ENCODE data around the gene HLA-F.

The HLA-F gene

DNA sequence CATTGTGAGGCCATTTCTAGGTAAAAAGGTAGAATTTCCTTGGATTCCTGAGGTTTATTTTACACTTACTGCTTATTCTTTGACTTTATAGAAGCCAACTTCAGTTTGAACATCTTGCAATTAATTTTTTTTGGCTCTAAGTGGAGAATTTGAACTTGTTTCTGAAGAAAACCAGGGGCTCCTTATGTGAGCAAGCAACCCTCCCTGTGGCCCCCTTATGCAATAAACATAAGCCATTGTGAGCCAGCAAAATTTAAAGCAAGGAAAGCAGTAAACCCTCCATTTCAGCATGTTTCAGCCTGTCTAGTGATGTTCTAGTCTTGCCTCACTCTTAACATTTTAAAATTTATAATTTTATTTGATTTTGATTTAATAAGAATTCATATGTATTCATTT lies 5.6 kb downstream of the HLA-F start:
- Histone ChIP-seq H3K18ac (ENCODE audit: low read length) (no peak overlapping the region), H3K9me3 (ENCODE audit: insufficient read depth, low read depth, low read length) (no peaks in the 10 kb centered on the region), H3K27me3 (ENCODE audit: insufficient read depth, low read length) (peaks cover 15% of the 10 kb centered on the region), H3K4me3 (ENCODE audit: low read depth, low read length) (no peak overlapping the region), H3K23ac (ENCODE audit: low read length) (no peak overlapping the region), H3K9ac (ENCODE audit: low read length) (no peak overlapping the region), H4K8ac (ENCODE audit: low read depth, low read length) (no peak overlapping the region), H3K27ac (ENCODE audit: low read depth, low read length) (no peak overlapping the region), H3K4me1 (ENCODE audit: control insufficient read depth in 1 of 2, insufficient read depth in 2 of 2, low read length in 2 of 2) (no peaks in the 10 kb centered on the region), H2BK5ac (ENCODE audit: low read depth, low read length, poor library complexity) (no peak overlapping the region), H4K91ac (ENCODE audit: low read depth, low read length) (no peak overlapping the region), H3K4ac (ENCODE audit: low read depth, low read length) (no peak overlapping the region), H3K14ac (ENCODE audit: low read length) (no peak overlapping the region), H2BK12ac (ENCODE audit: low read length) (no peak overlapping the region), H3K4me2 (ENCODE audit: low read length) (no peak overlapping the region), H2AK5ac (ENCODE audit: low read length) (no peak overlapping the region), H4K12ac (ENCODE audit: low read depth, low read length) (no peak overlapping the region), H3K36me3 (ENCODE audit: control insufficient read depth in 1 of 2, insufficient read depth in 2 of 2, low read length in 2 of 2) (no peaks in the 10 kb centered on the region), H2AFZ (ENCODE audit: insufficient read depth, low read length, poor library complexity) (no peak overlapping the region), H2BK120ac (ENCODE audit: insufficient read depth, low read length, poor library complexity) (no peak overlapping the region), H3K79me2 (ENCODE audit: control insufficient read depth, insufficient read depth, low read length, poor library complexity) (no peaks in the 10 kb centered on the region), H3K79me1 (ENCODE audit: low read length) (no peaks in the 10 kb centered on the region)
- DNase-seq: no peak

GRCh38 chr6:29729774-29730328 lies 6.6 kb downstream of the HLA-F start:
- Histone ChIP-seq H3K9ac (ENCODE audit: low read length) (no peak overlapping the region), H3K9me3 (ENCODE audit: insufficient read depth, low read depth, low read length) (no peaks in the 10 kb centered on the region), H3K36me3 (ENCODE audit: control insufficient read depth in 1 of 2, insufficient read depth in 2 of 2, low read length in 2 of 2) (no peaks in the 10 kb centered on the region), H3K14ac (ENCODE audit: low read length) (no peak overlapping the region), H4K8ac (ENCODE audit: low read depth, low read length) (no peak overlapping the region), H2BK120ac (ENCODE audit: insufficient read depth, low read length, poor library complexity) (no peak overlapping the region), H3K4me3 (ENCODE audit: low read depth, low read length) (no peak overlapping the region), H3K4me1 (ENCODE audit: control insufficient read depth in 1 of 2, insufficient read depth in 2 of 2, low read length in 2 of 2) (no peaks in the 10 kb centered on the region), H2BK5ac (ENCODE audit: low read depth, low read length, poor library complexity) (no peak overlapping the region), H3K79me1 (ENCODE audit: low read length) (no peaks in the 10 kb centered on the region), H3K23ac (ENCODE audit: low read length) (no peak overlapping the region), H3K79me2 (ENCODE audit: control insufficient read depth, insufficient read depth, low read length, poor library complexity) (no peaks in the 10 kb centered on the region), H3K27me3 (ENCODE audit: insufficient read depth, low read length) (peaks cover 7% of the 10 kb centered on the region), H3K27ac (ENCODE audit: low read depth, low read length) (no peak overlapping the region), H2BK12ac (ENCODE audit: low read length) (no peak overlapping the region), H3K4me2 (ENCODE audit: low read length) (no peak overlapping the region), H4K91ac (ENCODE audit: low read depth, low read length) (no peak overlapping the region), H2AK5ac (ENCODE audit: low read length) (no peak overlapping the region), H4K12ac (ENCODE audit: low read depth, low read length) (no peak overlapping the region), H2AFZ (ENCODE audit: insufficient read depth, low read length, poor library complexity) (no peak overlapping the region), H3K18ac (ENCODE audit: low read length) (no peak overlapping the region), H3K4ac (ENCODE audit: low read depth, low read length) (no peak overlapping the region)
- WGBS (ENCODE audit: extremely low coverage, insufficient coverage, insufficient read length): no CpG with 5 or more reads among the region's 6 CpGs
- DNase-seq: no peak

DNA sequence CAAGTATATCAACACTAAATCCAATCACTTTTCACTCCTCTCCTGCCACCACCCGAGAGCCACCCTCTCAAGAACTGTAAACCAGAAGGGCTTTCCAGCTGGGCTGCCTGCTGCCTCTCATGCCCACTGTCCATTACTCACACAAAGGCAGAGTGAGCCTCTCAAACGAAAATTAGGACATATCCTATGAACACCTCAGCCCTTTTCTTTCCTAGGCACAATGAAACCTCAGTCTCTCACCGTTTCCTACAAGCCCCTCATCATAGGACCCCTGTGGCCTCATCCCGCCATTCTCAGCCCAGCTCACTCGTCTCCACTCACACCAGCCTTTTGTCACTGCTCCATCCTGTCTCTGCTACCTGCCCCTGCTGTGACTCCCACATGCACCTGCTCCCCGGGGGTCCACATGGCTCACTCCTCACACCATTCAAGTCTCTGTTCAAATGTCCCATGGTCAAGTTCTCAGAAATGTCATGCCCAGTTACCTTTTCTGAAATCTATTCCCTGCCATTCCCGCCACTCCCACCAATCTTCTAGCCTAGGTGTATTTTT lies 7.4 kb downstream of the HLA-F start:
- H3K79me2 ChIP-seq (ENCODE audit: control insufficient read depth, insufficient read depth, low read length, poor library complexity): no peaks in the 10 kb centered on the region

GRCh38 chr6:29731281-29731680 lies 8.0 kb downstream of the HLA-F start:
- Histone ChIP-seq H3K79me2 (ENCODE audit: control insufficient read depth, insufficient read depth, low read length, poor library complexity) (no peaks in the 10 kb centered on the region), H4K8ac (ENCODE audit: low read depth, low read length) (no peak overlapping the region), H3K14ac (ENCODE audit: low read length) (no peak overlapping the region), H2BK120ac (ENCODE audit: insufficient read depth, low read length, poor library complexity) (no peak overlapping the region), H3K9me3 (ENCODE audit: insufficient read depth, low read depth, low read length) (no peaks in the 10 kb centered on the region), H3K4ac (ENCODE audit: low read depth, low read length) (no peak overlapping the region), H4K91ac (ENCODE audit: low read depth, low read length) (no peak overlapping the region), H3K4me2 (ENCODE audit: low read length) (no peak overlapping the region), H3K18ac (ENCODE audit: low read length) (no peak overlapping the region), H3K4me3 (ENCODE audit: low read depth, low read length) (no peak overlapping the region), H3K4me1 (ENCODE audit: control insufficient read depth in 1 of 2, insufficient read depth in 2 of 2, low read length in 2 of 2) (no peaks in the 10 kb centered on the region), H3K27me3 (ENCODE audit: insufficient read depth, low read length) (no peaks in the 10 kb centered on the region), H2AFZ (ENCODE audit: insufficient read depth, low read length, poor library complexity) (no peak overlapping the region), H2BK5ac (ENCODE audit: low read depth, low read length, poor library complexity) (no peak overlapping the region), H2AK5ac (ENCODE audit: low read length) (no peak overlapping the region), H2BK12ac (ENCODE audit: low read length) (no peak overlapping the region), H3K23ac (ENCODE audit: low read length) (no peak overlapping the region), H3K79me1 (ENCODE audit: low read length) (no peaks in the 10 kb centered on the region), H3K9ac (ENCODE audit: low read length) (no peak overlapping the region), H4K12ac (ENCODE audit: low read depth, low read length) (no peak overlapping the region), H3K27ac (ENCODE audit: low read depth, low read length) (no peak overlapping the region), H3K36me3 (ENCODE audit: control insufficient read depth in 1 of 2, insufficient read depth in 2 of 2, low read length in 2 of 2) (no peaks in the 10 kb centered on the region)
- no CpG with 5 or more reads among the region's 3 CpGs for WGBS (ENCODE audit: extremely low coverage, insufficient coverage, insufficient read length)
- DNase-seq: peak in 1 of 2 donors; percentile 8

More for the DNA sequence above, 7.4 kb downstream of the HLA-F start:
- no peak overlapping the region for H2BK120ac ChIP-seq (ENCODE audit: insufficient read depth, low read length, poor library complexity)
- H4K8ac ChIP-seq (ENCODE audit: low read depth, low read length): no peak overlapping the region
- no peak overlapping the region for H2BK12ac ChIP-seq (ENCODE audit: low read length)
- H3K4me1 ChIP-seq (ENCODE audit: control insufficient read depth in 1 of 2, insufficient read depth in 2 of 2, low read length in 2 of 2): no peaks in the 10 kb centered on the region
- no CpG with 5 or more reads among the region's 7 CpGs for WGBS (ENCODE audit: extremely low coverage, insufficient coverage, insufficient read length)
- no peak overlapping the region for H3K14ac ChIP-seq (ENCODE audit: low read length)
- H3K4ac ChIP-seq (ENCODE audit: low read depth, low read length): no peak overlapping the region
- H2BK5ac ChIP-seq (ENCODE audit: low read depth, low read length, poor library complexity): no peak overlapping the region
- H3K4me2 ChIP-seq (ENCODE audit: low read length): no peak overlapping the region
- no peak overlapping the region for H2AK5ac ChIP-seq (ENCODE audit: low read length)
- no peaks in the 10 kb centered on the region for H3K36me3 ChIP-seq (ENCODE audit: control insufficient read depth in 1 of 2, insufficient read depth in 2 of 2, low read length in 2 of 2)
- no peak overlapping the region for H3K9ac ChIP-seq (ENCODE audit: low read length)
- H3K27ac ChIP-seq (ENCODE audit: low read depth, low read length): no peak overlapping the region
- H3K4me3 ChIP-seq (ENCODE audit: low read depth, low read length): no peak overlapping the region
- no peak overlapping the region for H2AFZ ChIP-seq (ENCODE audit: insufficient read depth, low read length, poor library complexity)
- no peak overlapping the region for H3K23ac ChIP-seq (ENCODE audit: low read length)
- H4K91ac ChIP-seq (ENCODE audit: low read depth, low read length): no peak overlapping the region
- no peaks in the 10 kb centered on the region for H3K79me1 ChIP-seq (ENCODE audit: low read length)
- no peaks in the 10 kb centered on the region for H3K27me3 ChIP-seq (ENCODE audit: insufficient read depth, low read length)
- H4K12ac ChIP-seq (ENCODE audit: low read depth, low read length): no peak overlapping the region
- no peak for DNase-seq
- no peaks in the 10 kb centered on the region for H3K9me3 ChIP-seq (ENCODE audit: insufficient read depth, low read depth, low read length)
- H3K18ac ChIP-seq (ENCODE audit: low read length): no peak overlapping the region
